Measurements from ENCODE around the gene MOB3B.
A peak's percentile ranks its signal among the peaks of the same experiment; 100 is the strongest.

MOB3B gene

GRCh38 chr9:27333241-27334052, 196.2 kb downstream of the MOB3B start:
- peak; percentile 41 for DNase-seq

DNA sequence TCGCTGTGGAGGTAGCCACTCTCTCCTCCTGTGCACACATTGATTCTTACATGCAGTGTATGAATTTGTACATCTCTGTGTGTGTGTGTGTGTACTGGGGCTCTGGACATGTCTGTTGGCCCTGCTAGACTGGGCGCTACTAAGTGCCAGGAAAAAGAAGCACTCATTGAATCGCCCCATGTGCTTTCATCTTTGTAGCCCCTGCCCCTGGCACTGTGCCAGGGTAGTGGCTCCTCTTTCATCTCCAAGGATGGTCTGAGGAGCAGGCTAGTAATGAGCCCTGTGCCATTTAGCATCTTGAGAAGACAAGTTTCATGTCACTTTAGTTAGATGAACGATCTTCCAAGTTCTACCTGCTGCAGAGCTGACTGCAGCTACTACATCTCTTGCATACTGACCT, 198.2 kb downstream of the MOB3B start:
- DNase-seq = no peak

GRCh38 chr9:27329291-27329690, 200.3 kb downstream of the MOB3B start:
- no peak for DNase-seq

GRCh38 chr9:27328483-27328882, 201.1 kb downstream of the MOB3B start:
- DNase-seq = no peak

DNA sequence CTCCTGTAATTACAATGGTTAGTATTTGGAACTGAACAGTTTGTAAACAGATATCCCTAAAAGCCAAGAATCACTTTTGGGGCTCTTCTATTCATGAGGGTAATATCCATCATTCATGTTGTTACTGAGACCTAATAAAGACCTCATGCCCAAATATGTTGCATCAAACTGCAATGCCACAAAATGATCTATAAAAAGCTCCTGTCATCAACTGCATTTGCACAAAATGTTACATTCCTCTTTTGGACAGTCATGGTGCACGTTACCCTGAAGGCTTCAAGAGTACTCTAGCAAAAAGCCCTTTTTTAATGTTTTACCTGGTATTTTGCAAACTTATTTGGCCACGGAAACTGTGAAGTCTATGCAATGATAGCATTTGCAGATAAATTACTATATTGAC, 218.4 kb downstream of the MOB3B start:
- DNase-seq = no peak

- DNase-seq = no peak
Measured at GRCh38 chr9:27310582-27310981, 219.0 kb downstream of the MOB3B start.

GRCh38 chr9:27308691-27309390, 220.8 kb downstream of the MOB3B start:
- DNase-seq = no peak

DNA sequence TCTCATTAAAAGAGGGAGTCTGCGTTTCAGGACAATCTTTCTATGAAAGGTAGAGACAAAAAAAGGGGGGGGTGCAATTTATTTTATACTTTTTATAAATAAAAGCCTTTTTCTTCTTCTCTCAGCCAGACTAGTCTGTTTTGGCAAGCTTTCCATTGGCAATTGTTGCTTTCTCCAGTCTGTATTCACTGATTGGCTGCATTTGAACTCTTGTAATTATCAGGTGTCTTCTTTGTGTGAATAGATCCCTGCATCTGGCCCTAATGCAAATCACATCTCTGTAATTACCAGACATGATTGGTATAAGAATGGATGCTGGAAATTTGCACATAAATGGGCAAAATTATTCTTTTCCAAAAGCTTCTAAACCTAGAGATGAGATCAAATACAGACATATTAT, 225.1 kb downstream of the MOB3B start:
- DNase-seq = no peak

DNA sequence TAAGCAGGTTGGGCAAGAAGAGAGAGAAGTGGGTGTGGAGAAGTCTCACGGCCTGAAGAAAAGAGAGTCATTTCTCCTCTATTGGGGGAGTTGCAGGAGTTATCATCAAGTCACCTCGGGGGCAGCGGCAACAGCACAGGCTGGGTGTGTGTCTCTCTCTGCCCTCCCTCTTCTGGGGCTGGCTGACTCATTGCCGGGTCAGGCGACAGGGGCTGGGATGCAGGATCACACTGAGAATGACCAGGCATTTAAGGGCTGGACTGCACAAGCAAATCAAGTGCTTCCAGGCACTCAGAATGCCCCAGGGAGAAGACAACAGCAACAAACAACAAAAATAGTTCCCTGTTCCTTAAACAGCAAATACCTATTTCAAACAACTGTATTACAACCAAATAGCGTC, 226.4 kb downstream of the MOB3B start:
- DNase-seq = no peak

GRCh38 chr9:27297050-27297449, 232.6 kb downstream of the MOB3B start, which contains the start of gene EQTN:
Gene EQTN, minus strand, starts transcription at chr9:27297150. Its CDS starts 95 bp downstream, at chr9:27297055.
- no peak for DNase-seq

DNA sequence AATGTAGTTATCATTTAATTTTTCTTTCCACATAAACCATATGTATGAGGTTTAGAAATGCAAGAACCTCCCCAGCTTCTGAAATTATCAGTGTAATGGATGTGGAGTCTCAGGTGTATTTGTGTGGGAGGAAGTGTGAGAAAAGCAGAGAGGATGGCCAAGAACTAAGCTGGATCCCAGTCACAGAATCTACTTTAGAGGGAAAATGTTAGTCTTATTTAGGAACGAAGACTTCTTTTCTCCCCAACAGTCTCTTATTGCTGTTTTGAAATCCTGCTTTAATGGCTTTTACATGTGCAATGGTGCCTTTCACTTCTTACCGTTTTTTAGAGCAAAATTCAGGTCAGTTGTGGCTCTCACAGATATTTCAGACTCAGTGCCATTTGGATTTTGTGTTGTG, 235.6 kb downstream of the MOB3B start:
- no peak for DNase-seq

DNA sequence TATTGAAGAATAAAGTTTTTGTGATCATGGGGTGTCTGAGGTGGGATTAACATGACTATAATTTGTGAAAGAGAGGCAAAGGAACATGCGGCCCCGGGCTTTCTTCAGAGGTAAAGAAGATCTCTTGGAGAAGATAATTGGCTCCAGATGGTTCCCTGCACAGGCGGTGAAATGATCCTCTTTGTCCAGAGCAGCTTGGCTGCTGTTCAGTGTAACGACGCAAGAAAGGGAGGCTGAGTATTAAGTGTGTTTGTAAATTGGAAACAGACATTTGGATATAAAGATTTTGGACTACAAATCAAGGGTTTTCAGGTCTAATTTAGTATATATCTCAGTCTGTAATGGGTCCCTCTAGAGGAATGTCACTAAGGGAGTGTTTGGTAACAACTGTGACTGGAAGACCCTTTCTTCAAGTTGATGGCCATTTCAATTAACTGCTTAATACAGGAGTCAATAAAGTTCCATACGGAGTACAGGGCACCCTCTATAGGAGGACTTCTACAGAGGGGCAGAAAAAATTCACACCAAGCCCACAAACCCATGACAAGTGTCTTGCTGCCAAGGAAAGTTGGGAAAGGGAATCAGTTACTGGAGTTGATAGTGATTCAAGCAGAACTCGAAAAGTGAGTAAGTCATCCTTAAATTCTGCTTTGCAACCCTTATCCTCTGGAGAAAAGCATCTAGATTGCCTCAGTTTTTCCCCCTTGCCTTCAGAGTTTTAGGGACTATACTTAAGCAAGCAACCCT, 236.8 kb downstream of the MOB3B start:
- DNase-seq = no peak

GRCh38 chr9:27291292-27291691, 238.3 kb downstream of the MOB3B start:
- DNase-seq = no peak

DNA sequence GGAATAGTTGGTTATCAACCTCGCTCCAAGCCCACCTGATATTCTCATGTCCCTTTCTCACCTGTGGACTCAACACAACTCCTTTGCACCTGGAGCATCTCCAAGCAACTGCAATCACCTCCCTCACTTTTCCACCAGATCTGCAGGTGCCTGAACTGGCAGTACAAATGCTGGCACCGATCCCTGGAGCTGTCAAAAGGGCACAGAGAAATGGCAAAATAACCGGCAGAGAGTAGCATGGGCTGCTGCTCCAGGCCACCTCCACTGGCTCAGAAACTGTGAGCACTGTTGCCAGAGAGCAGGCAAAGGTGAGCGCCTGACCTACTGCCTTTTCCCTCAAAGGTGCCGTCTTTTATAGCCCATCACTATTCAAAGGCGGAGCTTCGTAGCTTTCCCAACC, 247.3 kb downstream of the MOB3B start:
- DNase-seq = no peak

- no peak for DNase-seq
Measured at GRCh38 chr9:27280860-27281259, 248.8 kb downstream of the MOB3B start.

DNA sequence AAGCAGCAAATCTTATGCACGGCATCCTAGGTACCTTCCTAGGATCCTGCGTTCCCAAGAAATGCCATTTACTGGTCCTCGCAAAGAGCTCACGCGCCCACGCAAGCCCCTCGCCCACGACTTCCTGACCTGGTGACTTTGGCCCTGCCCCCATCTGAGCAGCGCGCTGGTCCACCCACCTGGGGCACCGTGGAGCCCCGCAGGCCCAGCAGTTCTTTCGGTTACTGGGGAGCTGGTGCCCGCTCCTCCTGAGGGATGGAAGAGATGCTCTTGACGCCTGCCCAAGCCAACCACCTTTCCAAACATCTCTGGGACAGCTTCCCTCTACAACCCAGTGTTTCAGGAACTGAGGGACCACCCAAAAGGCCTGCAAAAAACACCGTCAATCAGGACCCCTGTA, 249.4 kb downstream of the MOB3B start:
- DNase-seq = no peak

GRCh38 chr9:27279611-27280010, 250.0 kb downstream of the MOB3B start:
- DNase-seq = no peak

DNA sequence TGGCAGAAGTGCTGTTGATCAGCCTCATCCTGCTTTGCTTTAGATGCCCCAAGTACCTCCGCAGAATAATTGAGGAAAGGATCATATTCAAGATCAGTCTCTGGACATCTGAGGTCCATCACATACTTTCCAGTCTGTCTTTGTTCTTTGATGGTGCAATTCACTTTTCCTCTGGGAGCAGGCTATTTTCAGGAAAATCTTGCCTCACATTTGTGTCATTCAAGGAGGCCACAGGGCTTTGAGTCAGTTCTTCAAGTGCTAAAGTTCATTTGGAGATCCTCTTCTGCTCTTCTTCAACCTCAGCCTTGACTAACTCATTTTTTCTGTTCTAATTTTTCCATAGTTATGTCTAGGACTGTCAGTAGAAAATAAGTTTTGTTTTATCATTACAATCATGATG, 251.2 kb downstream of the MOB3B start:
- DNase-seq = no peak

DNA sequence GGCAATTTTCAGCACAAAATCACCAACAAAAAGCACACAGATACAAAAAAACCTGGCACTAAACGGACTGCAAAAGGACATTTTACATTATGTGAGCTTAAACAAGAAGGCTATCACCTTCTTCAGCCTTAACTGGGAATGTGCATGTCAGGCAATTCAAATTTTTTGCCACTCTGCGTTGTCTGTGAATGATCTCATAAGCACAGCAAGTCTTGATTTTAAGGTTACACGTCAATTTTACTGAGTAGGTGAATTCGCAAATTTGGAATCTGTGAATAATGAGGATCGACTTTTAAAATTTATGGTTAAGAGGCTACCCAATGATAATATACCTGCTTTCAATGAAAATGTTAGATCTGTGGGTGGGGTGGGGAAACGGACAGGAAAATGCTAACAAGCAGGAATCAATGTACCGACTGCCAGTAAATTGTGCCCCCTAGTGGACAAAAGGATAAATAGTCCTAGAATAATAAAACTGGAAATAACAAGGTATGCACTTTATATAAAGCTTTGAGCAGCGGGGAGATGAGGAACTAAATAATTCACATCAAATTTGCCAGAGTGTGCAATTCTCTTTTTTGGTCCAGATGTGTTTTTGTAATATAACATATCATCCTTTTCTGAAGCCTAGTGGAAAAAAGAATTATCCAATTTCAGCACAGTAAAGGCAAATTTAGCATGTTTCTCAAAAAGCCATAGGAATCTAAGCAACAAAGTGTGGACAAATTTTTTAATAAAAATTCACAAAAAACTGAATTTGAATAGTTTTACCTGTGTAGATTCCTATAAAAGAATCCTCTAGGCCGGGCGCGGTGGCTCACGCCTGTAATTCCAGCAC, 253.2 kb downstream of the MOB3B start:
- peak; percentile 12 for DNase-seq
